ENCODE measurements around the gene CARD6. TPM values are rescaled to one million over a fixed set of nuclear protein-coding genes. Genes with fewer than 3 reads are reported as not detected.

The CARD6 gene
- total RNA-seq, 1 experiment from 2014 or later = 2.7 TPM

Other genes with a start within 250 kb of the CARD6 start
- 7.4 and 9.6 TPM in 2 replicates for gene PTGER4, start 161.5 kb upstream of the CARD6 start, total RNA-seq (2014; rRNA removed; shearing (Covaris generic))
- 28.7 and 35.3 TPM in 2 replicates for gene TTC33, start 85.4 kb upstream of the CARD6 start, total RNA-seq (2014; rRNA removed; shearing (Covaris generic))
- gene PRKAA1, start 43.0 kb upstream of the CARD6 start, total RNA-seq (2014; rRNA removed; shearing (Covaris generic)) = 81.1 and 103 TPM in 2 replicates
- gene RPL37, start 6.1 kb upstream of the CARD6 start, total RNA-seq (2014; rRNA removed; shearing (Covaris generic)) = 5,451 and 5,689 TPM in 2 replicates
- gene C7, start 68.1 kb downstream of the CARD6 start, total RNA-seq (2014; rRNA removed; shearing (Covaris generic)) = 12.2 and 17.2 TPM in 2 replicates
- gene MROH2B, start 230.0 kb downstream of the CARD6 start, total RNA-seq (2014; rRNA removed; shearing (Covaris generic)) = not detected in 2 replicates